DMS153 treated with DMSO at 0.1 percent for 48 hours (cell line): ENCODE results near the gene PTTG1IP.
A peak's percentile ranks its signal among the peaks of the same experiment; 100 is the strongest.

Experiments used
- DNase-seq: peaks from one replicate; lab custom pipeline; 2025; ENCODE audit not compliant: unreplicated experiment; lab: John Stamatoyannopoulos, UW

PTTG1IP gene

GRCh38 chr21:44803651-44804050 lies 69.8 kb downstream of the PTTG1IP start:
- no peak for DNase-seq

- no peak for DNase-seq
These were observed 70.9 kb downstream of the PTTG1IP start for GRCh38 chr21:44802396-44803153.

GRCh38 chr21:44801468-44802395 lies 71.8 kb downstream of the PTTG1IP start, which contains the start of gene UBE2G2:
Gene UBE2G2 (minus strand): TSS chr21:44801820. CDS start chr21:44801748, 72 bp downstream.
- DNase-seq, result peak; percentile 59

GRCh38 chr21:44800971-44801467 lies 72.5 kb downstream of the PTTG1IP start:
- no peak for DNase-seq

GRCh38 chr21:44800103-44800502 lies 73.4 kb downstream of the PTTG1IP start:
- DNase-seq, result no peak

GRCh38 chr21:44799646-44800045 lies 73.8 kb downstream of the PTTG1IP start:
- no peak for DNase-seq
